BJ (cell line): ENCODE measurements around the gene SLC37A3. TPM values are rescaled to one million over a fixed set of nuclear protein-coding genes. Genes with fewer than 3 reads are reported as not detected.

Experiments
- CTCF ChIA-PET: fragments of 350-600 bp; formaldehyde crosslinking; extraction: SDS; loops from one replicate; lab custom pipeline; 2021; ENCODE audit warnings: antibody characterized with exemption, inconsistent platforms; lab: Yijun Ruan, JAX
- POLR2A ChIA-PET: fragments of 300-600 bp; sonication (Branson Sonifier 250); formaldehyde crosslinking; extraction: SDS; loops from one replicate; lab custom pipeline; 2021; ENCODE audit warnings: antibody characterized with exemption; lab: Charles Lee
- DNase-seq: peaks from one replicate; pipeline ENCODE4 v3.0.0-alpha.2; 2011; ENCODE audit warnings: low read depth
- H3K27me3 ChIP-seq: 2 replicates; pipeline ENCODE4 v1.6.0; 2011; ENCODE audit warnings: low read length; ENCODE audit not compliant: control insufficient read depth, insufficient read depth
- H3K36me3 ChIP-seq: 2 replicates; pipeline ENCODE4 v1.5.1; 2011; ENCODE audit warnings: low read length; ENCODE audit not compliant: control insufficient read depth, insufficient read depth
- H3K4me3 ChIP-seq: 2 replicates; pipeline ENCODE4 v1.5.1; 2011; ENCODE audit warnings: low read depth, mild to moderate bottlenecking, control low read depth, low read length
- CTCF ChIP-seq: IDR thresholded peaks from 2 replicates; pipeline ENCODE4 v1.5.1; 2011; ENCODE audit warnings: low read depth, mild to moderate bottlenecking, control low read depth, inconsistent platforms, low read length, moderate library complexity; ENCODE audit not compliant: insufficient read depth
- polyA plus RNA-seq: library from polyadenylated mRNA; depleted of rRNA; stranded (reverse); fragments of >200 nt; gene quantifications from 2 replicates; pipeline ENCODE4 v1.2.3, GENCODE V29; 2011

The SLC37A3 gene
- polyA plus RNA-seq, 1 experiment = 35.2 TPM

GRCh38 chr7:140364819-140365218 is 33.5 kb downstream of the SLC37A3 start:
- DNase-seq = no peak
- no peaks in the 10 kb centered on the region; the same call in 1 of the 2 replicates for H3K36me3 ChIP-seq
- ChIA-PET POLR2A (no interaction called here), CTCF (no interaction called here)
- H3K27me3 ChIP-seq = no peaks in the 10 kb centered on the region
- no peak for TF ChIP-seq CTCF
- H3K4me3 ChIP-seq = no peak overlapping the region

GRCh38 chr7:140360697-140361229 is 37.6 kb downstream of the SLC37A3 start:
- Histone ChIP-seq H3K4me3 (no peak overlapping the region), H3K27me3 (no peaks in the 10 kb centered on the region), H3K36me3 (no peaks in the 10 kb centered on the region; the same call in 1 of the 2 replicates)
- no peak for DNase-seq
- ChIA-PET CTCF (no interaction called here), POLR2A (interaction anchor here (0.6 kb wide), 1 partner anchor 13 kb away, joined by 3 read pairs; no protein-coding TSS in a partner anchor)
- TF ChIP-seq CTCF = no peak

- ChIA-PET POLR2A (no interaction called here), CTCF (no interaction called here)
- no peaks in the 10 kb centered on the region for H3K27me3 ChIP-seq
- 0 out of 2 replicates have a peak, but pooled peaks cover 2% of the 10 kb centered on the region for H3K36me3 ChIP-seq
- no peak for TF ChIP-seq CTCF
- no peak for DNase-seq
- H3K4me3 ChIP-seq = no peak overlapping the region
These were observed 39.8 kb downstream of the SLC37A3 start for GRCh38 chr7:140358412-140359051.

GRCh38 chr7:140358024-140358411 is 40.3 kb downstream of the SLC37A3 start:
- TF ChIP-seq CTCF = no peak
- Histone ChIP-seq H3K4me3 (no peak overlapping the region), H3K27me3 (no peaks in the 10 kb centered on the region), H3K36me3 (0 out of 2 replicates have a peak, but pooled peaks cover 2% of the 10 kb centered on the region)
- no peak for DNase-seq
- ChIA-PET POLR2A (no interaction called here), CTCF (no interaction called here)

- ChIA-PET CTCF (interaction anchor here (1.1 kb wide), 1 partner anchor 14 kb away, joined by 3 read pairs; no protein-coding TSS in a partner anchor), POLR2A (no interaction called here)
- Histone ChIP-seq H3K27me3 (no peaks in the 10 kb centered on the region), H3K4me3 (no peak overlapping the region), H3K36me3 (peaks cover 6% of the 10 kb centered on the region; the same call in 1 of the 2 replicates)
- no peak for TF ChIP-seq CTCF
- DNase-seq = no peak
These were observed 48.3 kb downstream of the SLC37A3 start for GRCh38 chr7:140350056-140350455.
